WTC11 (cell line): Measurements from ENCODE around the gene RRP36.

Experiments used
- ATF2 ChIP-seq: sonication (generic); formaldehyde crosslinking; IDR thresholded peaks from 2 replicates; pipeline ENCODE4 v1.8.1; 2022; ENCODE audit warnings: low read depth, missing genetic modification reagents, borderline replicate concordance
- CTCF ChIP-seq: fragments of 200-600 bp; IDR thresholded peaks from 2 replicates; pipeline ENCODE4 v1.8.0; 2022; ENCODE audit warnings: antibody characterized with exemption
- SP1 ChIP-seq: sonication (generic); formaldehyde crosslinking; conservative IDR thresholded peaks from 2 replicates; pipeline ENCODE4 v1.8.1; 2022; ENCODE audit warnings: missing genetic modification reagents

- TF ChIP-seq CTCF (no peak), SP1 (no peak), ATF2 (CRISPR knock-in tag) (no peak)
These were observed 14.2 kb downstream of the RRP36 start for GRCh38 chr6:43035495-43036194.
